NCI-H524 (cell line): ENCODE results near the gene TNFAIP1.
A peak's percentile ranks its signal among the peaks of the same experiment; 100 is the strongest.
"Not testable (repeated sequence)": the region's sequence is repeated elsewhere in the genome, so short reads cannot be mapped to it uniquely, and the experiment has no call there.

Source experiments
- DNase-seq, 2 experiments: peaks; one replicate each; lab custom pipeline; 2025; lab: John Stamatoyannopoulos, UW

The TNFAIP1 gene, protein sequence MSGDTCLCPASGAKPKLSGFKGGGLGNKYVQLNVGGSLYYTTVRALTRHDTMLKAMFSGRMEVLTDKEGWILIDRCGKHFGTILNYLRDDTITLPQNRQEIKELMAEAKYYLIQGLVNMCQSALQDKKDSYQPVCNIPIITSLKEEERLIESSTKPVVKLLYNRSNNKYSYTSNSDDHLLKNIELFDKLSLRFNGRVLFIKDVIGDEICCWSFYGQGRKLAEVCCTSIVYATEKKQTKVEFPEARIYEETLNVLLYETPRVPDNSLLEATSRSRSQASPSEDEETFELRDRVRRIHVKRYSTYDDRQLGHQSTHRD

DNA sequence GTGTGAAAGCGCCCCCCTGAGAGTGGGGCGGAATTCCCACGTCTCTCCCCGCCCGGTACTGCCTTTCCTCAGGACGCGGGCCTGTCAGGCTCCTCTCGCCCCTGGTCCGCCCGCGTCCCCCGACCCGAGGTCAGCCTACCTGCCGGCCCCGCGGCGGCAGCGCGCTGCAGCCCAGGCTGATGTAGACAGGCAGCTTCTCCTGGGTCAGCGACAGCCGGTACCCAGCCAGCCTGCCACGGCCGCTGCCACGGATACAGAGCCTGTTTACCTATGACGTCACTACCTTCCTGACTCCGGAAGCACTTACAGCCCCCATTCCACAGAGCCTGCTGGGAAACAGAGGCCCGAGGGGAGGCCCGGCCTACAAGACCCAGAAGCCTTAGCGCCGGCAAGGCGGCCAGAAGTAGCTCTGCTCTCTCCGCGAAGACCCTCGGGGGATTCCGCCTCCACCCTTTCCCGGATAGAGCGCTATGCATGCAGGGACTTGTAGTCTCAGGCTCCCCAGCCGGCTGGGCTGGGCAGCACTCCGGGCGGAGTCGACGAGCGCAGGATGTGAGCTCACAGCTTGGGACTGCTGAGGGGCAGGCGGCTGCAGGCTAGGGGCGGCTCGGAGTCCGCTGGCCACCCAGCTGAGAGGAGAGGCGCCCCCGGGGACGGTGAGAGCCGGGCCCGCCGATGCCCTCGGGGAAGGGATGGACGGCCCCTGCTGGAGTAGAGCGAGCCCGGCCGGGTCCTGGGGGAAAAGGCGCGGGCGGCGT, at the start of gene TNFAIP1, which contains the start of gene IFT20:
Gene TNFAIP1 (plus strand): TSS at position 561 of the 758 bp plus-strand sequence. CDS start 3,761 bp downstream, outside the sequence.
Gene IFT20 (minus strand): TSS at position 272 of the 758 bp plus-strand sequence. CDS start 3,487 bp downstream, outside the sequence.
- DNase-seq = peak; percentile 100

DNA sequence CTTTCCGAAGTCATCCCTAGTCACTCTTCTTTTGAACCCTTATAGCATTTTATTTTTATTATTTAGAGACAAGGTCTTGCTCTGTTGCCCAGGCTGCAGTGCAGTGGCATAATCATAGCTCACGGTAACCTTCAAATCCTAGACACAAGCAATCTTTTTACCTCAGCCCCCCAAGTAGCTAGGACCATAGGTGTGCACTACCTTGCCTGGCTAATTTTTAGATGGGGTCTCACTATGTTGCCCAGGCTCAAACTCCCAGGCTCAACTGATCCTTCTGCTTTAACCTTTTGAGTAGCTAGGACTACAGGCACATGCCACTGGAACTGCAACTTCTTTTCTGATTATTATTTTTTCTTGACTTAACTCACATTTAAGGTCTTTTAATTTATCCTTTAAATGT, 49.6 kb upstream of the TNFAIP1 start:
- no peak for DNase-seq

DNA sequence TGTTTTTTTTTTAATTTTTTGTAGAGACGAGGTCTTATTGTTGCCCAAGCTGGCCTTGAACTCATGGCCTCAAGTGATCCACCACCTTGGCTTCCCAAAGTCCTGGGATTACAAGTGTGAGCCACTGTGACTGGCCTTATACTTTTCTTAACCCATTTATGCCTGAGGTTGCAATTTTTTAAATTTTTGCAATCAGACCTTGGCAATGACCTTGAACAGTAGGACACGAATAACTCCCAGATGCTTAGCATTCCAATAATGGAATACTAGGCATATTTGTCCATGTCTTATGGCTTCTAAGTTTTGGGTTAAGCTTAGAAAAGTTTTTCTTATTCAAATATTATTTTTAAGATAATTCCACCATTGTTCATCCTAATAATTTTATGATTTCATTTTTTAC, 44.9 kb upstream of the TNFAIP1 start:
- DNase-seq = no peak

DNA sequence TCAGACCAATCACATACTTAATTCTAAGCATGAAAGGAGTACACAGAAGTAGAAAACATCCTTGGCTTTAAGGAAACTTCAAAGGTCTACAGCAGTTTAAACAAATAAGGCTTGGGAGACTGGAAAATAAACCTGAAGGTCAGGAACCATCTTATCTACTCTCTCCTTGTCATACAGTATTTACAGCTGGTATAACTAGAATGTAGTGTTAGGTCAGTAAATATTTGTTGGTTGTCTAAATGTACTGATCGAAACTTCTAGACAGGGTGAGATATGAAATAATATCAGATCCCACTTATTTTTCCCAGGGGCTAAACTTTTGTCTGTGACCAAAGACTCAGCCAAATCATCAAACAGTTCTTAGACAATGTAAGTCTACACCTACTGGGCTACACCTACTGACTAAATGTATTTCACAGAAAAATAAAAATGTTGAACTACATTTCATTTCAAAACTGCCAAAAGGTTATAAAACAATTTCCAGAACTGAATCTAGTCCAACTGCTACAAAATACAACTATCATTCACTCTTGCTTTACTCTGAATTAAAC, 43.7 kb upstream of the TNFAIP1 start:
- no peak for DNase-seq

DNA sequence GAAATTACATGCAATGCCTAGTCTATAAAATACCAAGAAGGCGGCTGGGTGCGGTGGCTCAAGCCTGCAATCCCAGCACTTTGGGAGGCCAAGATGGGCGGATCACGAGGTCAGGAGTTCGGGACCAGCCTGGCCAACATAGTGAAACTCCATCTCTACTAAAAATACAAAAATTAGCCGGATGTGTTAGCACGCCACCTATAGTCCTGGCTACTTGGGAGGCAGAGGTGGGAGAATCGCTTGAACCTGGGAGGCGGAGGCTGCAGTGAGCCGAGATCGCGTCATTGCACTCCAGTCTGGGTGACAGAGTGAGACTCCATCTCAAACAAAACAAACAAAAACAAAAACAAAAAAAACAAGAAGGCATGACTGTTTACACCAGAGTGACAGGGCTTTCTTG, 42.7 kb upstream of the TNFAIP1 start:
- not testable (repeated sequence) for DNase-seq

DNA sequence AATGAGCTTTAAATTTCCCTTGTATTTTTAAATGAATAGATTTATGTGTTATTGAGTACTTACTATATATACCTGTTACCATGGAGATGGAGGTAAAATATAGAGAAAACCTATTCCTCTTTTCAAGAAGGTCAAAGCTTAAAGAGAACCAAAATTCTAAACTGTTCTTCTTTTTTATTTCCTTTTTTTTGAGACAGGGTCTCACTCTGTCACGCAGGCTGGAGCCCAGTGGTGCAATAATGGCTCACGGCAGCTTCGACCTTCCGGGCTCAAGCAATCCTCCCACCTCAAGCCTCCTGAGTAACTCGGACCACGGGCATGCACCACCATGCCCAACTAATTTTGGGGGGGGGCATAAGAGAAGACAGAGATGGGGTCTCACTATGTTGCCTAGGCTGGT, 41.6 kb upstream of the TNFAIP1 start:
- no peak for DNase-seq

DNA sequence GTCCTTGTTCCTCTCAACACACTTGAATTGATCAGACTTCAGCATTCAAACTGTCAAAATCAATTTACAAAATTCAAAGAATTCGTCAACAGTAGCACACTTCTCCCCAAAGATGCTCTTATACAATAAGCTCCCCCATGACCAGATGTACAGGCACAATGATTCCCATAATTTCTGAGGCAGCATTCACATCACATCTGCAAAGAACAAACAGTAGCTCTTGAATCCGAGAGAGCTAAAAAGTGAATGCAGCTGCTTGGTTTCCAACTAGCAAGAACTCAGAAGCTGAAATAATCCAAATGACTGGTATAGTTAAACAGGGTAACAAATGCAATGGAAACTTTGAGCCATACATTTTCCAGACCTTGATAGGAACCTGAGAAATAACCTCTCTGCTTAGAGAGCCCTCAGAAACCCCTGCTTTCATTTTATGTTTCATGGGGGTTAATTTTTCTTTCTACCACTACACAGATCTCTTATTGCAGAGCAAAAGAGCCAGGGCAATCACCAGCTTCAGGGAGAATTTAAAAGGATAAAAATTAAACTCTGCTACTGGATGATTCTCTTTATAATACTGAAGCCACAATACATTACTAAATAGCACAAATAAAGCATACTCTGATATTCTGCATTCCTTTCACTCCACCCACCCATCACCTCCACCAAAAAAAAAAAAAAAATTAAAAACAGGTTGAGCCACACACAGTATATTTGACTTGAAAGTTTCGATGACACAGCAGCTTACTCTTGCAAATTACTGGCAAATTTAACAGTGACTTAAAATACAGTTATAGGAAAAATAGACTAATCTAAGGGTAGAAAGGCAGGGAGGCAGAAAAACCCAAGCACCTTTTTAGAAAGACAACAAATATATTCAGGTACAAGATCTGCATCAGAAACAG, 39.6 kb upstream of the TNFAIP1 start:
- no peak for DNase-seq

DNA sequence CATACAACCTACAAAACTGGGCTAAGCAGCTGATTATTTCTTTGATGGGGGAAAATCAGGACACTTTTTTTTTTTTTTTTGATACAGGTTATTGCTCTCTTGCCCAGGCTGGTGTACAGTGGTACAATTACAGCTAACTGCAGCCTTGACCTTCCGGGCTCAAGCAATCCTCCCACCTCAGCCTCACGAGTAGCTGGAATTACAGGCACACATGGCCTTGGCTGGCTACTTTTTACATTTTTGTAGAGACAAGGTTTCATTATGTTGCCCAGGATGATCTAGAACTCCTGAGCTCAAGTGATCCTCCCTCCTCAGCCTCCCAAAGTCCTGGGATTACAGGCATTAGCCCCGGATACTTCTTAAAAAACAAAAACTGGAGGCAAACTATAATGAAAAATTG, 37.1 kb upstream of the TNFAIP1 start:
- DNase-seq = no peak

DNA sequence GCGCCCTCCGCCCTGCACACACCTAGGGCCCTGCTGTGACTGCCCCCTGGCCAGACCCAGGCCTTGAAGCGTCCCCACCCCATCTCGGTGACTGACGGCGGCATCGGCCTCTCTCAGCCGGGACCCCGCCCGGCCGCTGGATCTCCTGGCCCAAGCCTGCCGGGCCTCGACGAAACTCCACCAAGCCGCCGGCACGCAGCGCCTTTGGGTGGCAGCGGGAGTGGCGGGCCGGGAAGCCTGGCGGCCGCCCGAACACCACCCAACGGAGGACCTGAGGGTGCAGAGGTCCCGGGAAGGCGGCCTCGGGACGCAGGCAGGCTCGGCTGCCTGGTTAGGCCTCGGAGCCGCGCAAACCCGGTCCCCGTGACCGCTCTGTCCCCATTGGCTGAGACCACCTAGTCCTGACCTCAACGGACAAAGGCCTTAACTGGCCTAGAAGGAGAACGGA, 28.6 kb upstream of the TNFAIP1 start:
- DNase-seq = no peak

DNA sequence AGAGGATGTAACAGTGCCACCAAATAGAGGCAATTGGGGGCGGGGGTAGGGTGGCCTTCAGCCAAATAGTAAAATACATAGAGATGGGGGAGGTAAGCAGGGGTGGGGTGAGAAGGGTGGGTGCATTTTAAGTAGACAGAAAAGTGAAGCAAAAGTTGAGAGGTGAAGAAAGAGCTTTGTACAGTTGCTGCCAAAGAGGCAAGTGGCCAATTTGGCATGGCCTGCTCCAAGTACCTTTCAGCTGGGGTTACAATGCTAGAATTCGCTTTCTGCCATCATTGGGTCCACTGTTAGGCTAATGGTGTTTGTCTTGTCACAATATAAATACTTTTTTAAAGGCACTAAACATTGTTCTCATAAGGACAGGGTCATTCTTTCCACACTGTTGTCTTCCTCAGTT, 21.7 kb upstream of the TNFAIP1 start:
- no peak for DNase-seq

DNA sequence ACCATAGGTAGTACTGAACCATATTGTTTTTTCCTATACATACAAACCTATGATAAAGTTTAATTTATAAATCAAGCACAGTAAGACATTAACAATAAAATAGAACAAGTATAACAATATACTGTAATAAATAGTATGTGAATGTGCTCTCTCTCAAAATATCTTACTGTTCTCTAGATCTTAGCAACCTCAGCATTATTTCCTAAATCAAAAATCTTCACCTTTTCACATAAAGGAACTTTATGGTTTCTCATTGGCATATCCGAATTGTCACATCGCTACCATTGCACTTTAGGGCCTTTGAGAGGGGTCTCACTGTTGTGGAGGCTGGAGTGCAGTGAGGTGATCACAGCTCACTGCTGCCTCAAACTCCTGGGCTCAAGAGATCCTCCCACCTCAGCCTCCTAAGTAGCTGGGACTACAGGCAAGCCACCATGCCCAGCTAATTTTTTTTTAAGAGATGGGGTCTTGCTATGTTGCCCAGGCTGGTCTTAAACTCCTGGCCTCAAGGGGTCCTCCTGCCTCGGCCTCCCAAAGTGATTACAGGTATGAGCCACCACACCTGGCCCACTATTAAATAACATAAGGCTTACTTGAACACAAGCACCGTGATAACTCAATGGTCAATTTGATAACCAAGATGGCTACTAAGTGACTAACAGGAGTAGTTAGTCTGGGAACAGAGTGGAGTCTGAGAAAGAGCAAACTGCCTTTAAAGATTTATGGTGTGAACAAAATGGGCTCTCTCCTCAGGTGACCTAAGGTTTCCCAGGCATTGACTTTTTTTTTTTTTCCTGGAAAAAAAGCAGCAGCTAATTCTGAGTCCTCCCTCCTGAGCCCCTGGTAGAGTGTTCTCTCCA, 19.5 kb upstream of the TNFAIP1 start:
- DNase-seq = no peak

DNA sequence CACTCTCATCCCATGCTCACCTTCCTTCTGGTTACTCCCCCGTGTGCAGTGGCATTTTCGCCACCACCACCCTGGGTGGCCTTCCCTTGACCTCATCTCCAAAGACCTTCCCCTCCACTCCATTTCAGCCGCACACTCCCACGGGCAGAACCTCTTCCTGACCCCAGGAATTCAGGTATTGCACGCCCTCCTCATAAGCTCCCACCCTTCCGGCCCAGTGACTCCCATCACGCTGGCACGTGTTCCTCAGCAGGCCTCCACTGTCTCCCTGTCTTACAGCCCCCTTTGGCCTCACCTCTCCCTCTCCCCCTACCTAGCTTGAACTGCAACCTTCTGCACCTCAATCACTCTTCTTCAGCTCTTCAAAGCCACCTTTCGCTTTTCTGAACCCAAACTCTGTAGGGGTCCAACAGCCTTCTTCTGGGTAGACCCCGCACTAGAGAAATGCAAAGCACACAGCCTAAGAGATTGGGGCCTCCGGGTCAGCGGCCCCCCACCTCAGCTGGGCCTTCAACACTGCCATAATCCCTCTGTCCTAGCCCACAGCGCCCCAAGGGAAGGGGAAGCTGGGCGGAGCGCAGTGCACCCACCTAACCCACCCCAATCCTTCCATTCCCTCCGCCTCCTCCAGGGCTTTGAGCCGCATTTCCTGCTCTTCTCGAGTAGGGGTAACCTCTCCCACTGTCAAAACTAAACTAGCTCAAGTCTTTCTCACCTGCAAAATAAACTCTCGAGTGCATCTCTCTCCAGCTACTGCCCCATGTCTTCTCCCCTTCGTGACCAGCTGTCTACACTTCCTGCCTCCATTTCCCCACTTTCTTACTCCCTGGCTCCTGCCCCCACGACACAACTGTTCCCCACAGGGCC, 18.2 kb upstream of the TNFAIP1 start:
- no peak for DNase-seq

DNA sequence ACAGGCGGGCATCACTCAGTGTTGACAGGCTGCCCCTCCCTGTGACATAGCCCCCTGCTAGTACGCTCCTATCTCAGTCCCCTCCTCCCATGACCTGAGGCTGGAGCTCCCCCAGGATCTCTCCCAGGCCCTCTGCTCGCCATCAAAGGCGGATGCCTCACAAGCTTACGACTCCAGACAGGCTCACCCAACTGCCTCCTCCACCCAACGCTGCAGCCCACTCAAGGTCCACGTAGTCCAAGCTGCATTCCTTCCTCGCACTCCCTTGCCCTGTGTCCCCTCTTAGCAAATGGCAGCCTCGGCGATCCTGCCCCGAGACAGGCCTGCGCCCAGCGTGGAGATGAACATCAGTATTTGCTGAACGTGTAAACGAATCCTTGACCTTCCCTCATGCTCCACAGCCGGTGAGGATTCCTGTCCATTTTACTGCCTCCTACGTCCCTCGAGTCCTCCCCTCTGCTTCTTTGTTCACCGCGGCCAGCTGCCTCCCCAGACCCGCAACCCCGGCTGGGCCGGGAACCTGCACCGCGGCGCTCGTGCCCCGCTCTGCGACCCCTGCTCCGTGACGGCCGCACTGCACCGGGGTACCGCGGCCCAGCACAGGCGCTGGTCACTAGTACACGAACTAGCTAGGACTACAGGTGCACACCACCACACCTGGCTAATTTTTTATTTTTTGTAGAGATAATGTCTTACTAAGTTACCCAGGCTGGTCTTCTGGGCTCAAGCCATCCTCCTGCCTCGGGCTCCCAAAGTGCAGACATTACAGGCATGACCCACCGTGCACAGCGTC, 17.4 kb upstream of the TNFAIP1 start:
- DNase-seq = peak in 1 of 2 experiments; percentile 43

DNA sequence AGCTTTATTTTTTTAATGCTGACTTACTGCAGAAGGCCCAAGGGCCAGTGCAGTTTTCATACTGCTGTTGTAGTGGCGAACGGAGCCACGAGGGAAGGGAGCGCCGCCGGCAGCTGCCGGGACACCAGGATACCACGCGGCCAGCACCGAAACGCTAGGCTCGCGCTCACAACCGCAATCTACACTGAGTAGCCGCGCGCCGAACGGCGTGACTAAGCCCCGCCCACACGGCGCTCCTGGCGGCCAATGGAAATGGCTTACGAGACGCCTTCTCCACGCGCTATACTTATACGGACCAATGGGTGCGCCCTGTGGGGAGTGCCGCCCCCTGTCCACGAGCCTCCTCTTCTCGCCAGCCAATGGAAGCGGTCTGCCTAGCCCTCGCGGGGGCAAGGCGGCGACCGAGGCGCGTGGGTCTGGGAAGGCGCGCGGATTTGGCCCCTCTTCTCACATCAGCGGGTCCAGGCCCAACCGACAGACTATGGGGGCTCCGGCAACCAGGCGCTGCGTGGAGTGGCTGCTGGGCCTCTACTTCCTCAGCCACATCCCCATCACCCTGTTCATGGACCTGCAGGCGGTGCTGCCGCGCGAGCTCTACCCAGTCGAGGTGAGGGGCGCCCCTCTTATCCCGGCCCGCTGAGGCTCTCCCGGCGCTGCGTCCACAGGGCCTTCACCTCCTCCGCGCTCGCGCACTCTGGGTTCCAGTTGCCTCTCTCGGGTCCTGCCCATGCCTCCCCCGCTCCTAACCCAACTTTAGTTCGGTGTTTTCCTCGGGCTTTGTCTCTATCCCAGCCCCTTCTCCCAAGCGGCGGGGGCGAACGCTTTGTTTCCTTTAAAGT, 16.6 kb upstream of the TNFAIP1 start, which contains the start of gene TMEM97:
Gene TMEM97 (plus strand): TSS at position 442 of the 839 bp plus-strand sequence. CDS start 40 bp downstream, at position 482.
- peak; percentile 100 for DNase-seq

DNA sequence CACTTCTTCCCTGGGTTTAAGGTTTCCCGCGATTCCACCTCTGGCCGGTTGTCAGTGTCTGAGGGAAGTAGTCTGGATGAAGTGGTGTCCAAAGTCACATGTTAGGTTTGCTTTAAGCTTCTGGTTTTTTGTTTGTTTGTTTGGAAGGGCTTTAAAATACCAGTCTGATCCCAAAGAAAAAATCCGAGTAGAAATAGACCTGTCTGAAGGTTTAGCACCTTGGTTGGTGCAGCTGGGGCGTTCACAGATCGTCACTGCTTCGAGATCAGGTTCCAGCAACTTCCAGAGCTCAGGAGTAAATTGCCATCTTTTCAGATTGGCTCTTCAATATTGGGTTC, 16.0 kb upstream of the TNFAIP1 start:
- no peak for DNase-seq

DNA sequence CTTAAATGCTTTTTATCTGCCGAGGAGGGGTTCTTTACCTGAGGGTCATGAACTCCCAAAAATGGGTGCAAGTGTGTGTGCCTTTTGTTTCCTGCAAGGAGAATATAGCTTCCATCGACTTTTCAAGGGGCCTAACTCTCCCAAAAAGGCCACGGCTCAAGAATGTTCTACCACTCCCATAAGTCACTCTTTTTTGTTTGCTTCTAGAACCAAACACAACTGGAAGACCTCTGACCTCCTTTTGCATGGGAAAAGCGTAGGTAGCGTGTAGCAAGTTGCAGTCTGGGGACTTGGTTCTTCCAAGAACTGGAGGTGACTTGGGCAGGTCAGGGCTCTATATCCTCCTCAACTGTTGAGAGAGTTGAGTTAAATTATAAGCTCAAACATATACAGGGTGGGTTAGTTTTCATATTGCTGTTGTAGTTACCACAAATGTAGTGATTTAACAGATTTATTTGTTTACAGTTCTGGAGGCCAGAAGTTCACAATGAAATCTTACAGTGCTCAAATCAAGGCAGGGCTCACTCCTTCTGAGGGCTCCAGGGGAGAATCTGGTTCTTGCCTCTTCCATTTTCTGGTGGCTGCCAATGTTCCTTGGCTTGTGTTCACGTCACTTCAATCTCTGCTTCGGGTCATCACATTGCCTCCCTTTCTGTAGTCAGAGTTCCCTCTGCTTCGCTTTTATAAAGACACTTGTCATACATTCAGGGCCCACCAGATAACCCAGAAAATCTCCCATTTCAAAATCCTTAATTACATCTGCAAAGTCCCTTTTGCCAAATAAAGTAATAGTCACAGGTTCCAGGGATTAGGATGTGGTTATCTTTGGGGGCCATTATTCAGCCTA, 15.1 kb upstream of the TNFAIP1 start:
- DNase-seq = no peak

DNA sequence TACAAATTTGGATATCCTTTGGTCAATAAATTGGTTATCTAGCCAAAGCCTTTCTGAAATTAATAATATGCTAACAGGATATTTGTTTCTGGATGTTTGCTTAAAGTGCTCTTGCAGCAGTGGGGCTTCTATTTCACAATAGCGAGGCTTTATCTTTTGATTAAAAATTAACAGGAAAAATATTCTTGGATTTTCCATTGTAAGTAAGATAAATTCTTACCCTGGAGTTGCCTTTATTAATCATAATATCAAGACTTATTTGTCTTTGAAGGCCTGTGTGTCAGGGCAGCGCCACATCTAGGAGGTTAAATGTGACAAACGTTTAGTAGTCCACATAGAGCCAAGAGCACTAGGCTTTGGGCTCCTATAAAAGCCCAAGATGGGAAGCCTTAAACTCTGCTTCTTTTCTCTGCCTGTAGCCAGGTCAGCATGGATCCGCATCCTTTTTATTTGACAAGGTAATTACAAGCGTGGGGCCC, 11.3 kb upstream of the TNFAIP1 start:
- peak in 1 of 2 experiments; percentile 46 for DNase-seq
